Fibroblast of pulmonary artery (primary cell): ENCODE data around the gene USP5.
"Not testable (repeated sequence)": the region's sequence is repeated elsewhere in the genome, so short reads cannot be mapped to it uniquely, and the experiment has no call there.

Experiments used
- DNase-seq: peaks from one replicate; pipeline ENCODE4 v3.0.0-alpha.2; 2010; ENCODE audit warnings: low read depth
- H3K4me3 ChIP-seq: replicated peaks from 2 replicates; pipeline ENCODE4 v1.5.1; 2011; ENCODE audit warnings: low read depth, mild to moderate bottlenecking, control low read depth, low read length, moderate library complexity
- TF ChIP-seq, protein P1 (sequence below): IDR thresholded peaks from 2 replicates; pipeline ENCODE4 v1.5.1; 2011; ENCODE audit warnings: mild to moderate bottlenecking, control low read depth, low read length, inconsistent platforms; ENCODE audit errors: missing control alignments

USP5 gene

DNA sequence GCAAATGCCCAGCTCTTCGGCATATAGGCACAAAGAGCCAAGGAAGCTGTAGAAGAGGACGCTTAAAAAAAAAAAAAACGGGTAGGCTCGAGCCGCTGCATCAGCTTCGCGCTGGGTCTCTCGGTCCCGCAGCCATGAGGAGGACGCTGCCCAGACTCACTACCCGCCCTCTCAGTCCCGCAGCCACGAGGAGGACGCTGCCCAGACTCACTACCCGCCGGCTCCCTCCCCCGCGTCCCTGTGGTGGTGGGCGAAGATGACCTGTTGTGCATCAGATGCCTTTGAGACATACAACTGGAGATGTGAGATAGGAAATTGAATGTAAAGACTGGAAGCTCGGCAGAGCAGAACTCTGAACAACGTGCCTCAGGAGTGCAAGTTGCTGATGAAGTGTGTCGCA is 32.6 kb downstream of the USP5 start:
- DNase-seq = no peak
- no peak overlapping the region for H3K4me3 ChIP-seq
- TF ChIP-seq, protein P1, sequence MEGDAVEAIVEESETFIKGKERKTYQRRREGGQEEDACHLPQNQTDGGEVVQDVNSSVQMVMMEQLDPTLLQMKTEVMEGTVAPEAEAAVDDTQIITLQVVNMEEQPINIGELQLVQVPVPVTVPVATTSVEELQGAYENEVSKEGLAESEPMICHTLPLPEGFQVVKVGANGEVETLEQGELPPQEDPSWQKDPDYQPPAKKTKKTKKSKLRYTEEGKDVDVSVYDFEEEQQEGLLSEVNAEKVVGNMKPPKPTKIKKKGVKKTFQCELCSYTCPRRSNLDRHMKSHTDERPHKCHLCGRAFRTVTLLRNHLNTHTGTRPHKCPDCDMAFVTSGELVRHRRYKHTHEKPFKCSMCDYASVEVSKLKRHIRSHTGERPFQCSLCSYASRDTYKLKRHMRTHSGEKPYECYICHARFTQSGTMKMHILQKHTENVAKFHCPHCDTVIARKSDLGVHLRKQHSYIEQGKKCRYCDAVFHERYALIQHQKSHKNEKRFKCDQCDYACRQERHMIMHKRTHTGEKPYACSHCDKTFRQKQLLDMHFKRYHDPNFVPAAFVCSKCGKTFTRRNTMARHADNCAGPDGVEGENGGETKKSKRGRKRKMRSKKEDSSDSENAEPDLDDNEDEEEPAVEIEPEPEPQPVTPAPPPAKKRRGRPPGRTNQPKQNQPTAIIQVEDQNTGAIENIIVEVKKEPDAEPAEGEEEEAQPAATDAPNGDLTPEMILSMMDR = no peak

DNA sequence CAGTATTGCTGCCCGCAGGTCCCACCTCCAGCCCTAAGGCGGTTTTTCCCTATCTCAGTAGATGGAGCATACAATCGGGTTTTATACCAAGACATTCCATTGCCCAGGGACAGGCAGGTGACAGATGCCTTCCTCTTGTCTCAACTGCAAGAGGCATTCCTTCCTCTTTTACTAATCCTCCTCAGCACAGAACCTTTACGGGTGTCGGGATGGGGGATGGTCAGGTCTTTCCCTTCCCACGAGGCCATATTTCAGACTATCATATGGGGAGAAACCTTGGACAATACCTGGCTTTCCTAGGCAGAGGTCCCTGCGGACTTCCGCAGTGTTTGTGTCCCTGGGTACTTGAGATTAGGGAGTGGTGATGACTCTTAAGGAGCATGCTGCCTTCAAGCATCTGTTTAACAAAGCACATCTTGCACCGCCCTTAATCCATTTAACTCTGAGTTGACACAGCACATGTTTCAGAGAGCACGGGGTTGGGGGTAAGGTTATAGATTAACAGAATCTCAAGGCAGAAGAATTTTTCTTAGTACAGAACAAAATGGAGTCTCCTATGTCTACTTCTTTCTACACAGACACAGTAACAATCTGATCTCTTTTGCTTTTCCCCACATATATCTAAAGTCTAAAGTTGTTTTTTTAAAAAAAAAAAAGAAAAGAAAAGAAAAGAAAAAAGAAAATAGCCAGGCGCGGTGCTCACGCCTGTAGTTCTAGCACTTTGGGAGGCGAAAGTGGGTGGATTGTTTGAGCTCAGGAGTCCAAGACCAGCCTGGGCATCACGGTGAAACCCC is 34.5 kb downstream of the USP5 start:
- not testable (repeated sequence) for H3K4me3 ChIP-seq, DNase-seq

DNA sequence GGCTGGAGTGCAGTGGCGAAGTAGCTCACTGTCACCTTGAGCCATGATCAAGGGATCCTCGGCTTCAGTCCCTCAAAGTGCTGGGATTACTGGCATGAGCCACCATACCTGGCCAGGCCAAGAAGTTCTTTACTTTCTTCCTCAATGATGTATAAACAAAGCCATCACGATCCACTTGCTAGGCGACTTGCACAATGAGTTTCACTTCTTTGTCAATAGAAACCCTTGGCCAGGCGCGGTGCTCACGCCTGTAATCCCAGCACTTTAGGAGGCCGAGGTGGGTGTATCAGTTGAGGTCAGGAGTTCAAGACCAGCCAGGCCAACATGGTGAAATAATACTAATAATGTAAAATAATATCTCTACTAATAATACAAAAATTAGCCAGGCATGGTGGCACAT is 35.5 kb downstream of the USP5 start:
- H3K4me3 ChIP-seq = no peak overlapping the region
- TF ChIP-seq, protein P1 = no peak
- DNase-seq = no peak

DNA sequence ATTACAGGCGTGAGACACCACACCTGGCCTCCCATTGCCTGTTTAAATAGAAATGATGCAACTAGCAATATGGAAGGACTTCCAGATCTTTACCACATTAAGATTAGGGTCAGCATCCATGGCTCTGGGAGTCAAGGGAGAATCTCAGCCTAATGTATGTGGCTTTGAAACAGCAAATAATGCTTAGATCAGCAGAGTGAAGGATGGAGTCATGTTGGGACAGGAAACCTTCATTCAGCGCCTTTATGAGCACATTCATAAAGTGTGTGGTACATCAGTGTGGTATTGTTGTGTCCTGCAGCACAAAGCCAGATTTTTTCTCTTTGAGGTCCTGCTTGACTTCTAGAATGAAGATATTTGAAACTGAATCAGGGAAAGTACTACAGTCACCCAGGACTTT is 36.4 kb downstream of the USP5 start:
- DNase-seq = no peak
- TF ChIP-seq, protein P1 = no peak

DNA sequence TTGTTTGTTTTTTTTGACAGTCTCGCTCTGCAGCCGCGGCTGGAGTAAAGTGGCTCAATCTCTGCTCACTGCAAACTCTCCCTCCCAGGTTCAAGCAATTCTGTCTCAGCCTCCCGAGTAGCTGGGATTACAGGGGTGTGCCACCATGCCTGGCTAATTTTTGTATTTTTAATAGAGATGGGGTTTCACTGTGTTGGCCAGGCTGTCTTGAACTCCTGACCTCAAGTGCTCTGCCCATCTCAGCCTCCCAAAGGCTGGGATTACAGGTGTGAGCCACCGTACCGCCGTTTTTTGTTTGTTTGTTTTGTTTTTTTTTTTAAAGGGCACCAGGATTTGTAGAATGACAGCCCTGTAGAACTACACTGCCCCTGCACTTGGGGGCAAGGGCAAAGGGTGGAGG is 36.8 kb downstream of the USP5 start:
- not testable (repeated sequence) for H3K4me3 ChIP-seq, DNase-seq

More for the DNA sequence above, 36.4 kb downstream of the USP5 start:
- no peak overlapping the region for H3K4me3 ChIP-seq

DNA sequence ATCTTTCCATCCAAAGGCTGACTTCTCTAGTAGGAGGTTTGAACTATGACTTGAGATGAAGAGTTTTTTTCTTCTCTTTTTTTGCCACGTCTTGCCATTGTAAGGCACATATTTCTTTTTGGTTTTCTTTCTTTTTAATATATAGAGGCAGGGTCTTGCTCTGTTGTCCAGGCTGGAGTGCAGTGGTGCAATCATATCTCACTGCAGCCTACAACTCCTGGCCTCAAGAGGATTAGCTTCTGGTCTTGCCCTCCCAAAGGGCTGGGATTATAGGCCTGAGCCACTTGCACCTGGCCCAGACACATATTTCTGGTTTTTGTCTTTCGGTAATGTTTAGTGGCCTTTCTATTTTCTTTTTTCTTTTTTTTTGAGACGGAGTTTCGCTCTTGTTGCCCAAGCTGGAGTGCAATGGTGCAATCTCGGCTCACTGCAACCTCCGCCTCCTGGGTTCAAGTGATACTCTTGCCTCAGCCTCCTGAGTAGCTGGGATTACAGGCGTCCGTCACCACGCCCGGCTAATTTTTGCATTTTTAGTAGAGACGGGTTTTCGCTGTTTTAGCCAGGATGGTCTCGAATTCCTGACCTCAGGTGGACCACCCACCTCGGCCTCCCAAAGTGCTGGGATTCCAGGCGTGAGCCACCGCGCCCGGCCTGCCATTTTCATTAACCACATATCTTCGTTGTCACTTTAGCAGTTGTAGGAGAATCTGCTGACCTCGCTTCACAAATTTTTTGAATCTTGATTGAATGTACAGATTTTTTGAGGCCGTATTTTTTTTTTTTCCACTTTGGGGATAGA is 38.0 kb downstream of the USP5 start:
- H3K4me3 ChIP-seq, DNase-seq: not testable (repeated sequence)

DNA sequence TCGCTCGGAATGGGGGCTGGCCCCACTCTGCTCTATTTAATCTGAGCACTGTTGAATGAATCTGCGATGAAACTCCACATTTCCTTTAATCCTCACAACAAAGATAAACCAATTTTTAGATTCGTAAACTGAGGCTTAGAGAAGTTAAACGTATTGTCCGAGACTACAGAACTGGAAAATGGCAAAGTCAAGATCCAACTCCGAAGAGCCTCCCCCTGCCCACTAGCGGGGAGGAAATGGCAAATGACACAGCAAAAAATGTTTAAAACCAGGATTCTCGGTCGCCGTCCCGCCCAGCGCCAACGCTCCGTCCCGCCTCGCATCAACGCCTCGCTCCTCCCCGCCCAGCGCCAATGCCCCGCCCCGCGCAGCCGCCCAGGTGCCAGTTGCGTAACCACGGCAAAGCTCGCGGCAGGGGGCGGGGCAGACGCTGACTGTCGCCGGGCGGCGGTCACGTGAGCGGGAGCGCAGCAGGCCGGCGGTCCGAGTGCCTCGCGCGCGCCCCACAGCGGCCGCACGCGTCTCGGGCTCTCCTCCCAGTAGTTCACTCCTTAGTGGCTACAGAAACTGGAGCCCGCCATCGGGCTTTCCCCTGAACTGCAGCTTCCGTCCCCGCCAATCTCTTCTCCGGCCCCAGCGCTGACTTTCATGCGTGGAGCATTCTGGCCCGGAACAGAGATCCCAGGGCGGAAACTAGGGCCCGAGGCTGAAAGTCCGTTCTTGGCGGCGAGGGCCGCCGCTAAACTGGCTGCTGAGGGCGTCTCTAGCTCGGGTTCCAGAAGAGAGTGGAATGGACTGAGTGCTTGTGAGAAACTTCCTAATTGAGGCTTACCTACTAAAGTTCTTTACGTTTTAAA is 39.1 kb downstream of the USP5 start:
- DNase-seq = peak; percentile 97
- H3K4me3 ChIP-seq = peak overlapping the region; percentile 50
- TF ChIP-seq, protein P1 = peak; percentile 43

DNA sequence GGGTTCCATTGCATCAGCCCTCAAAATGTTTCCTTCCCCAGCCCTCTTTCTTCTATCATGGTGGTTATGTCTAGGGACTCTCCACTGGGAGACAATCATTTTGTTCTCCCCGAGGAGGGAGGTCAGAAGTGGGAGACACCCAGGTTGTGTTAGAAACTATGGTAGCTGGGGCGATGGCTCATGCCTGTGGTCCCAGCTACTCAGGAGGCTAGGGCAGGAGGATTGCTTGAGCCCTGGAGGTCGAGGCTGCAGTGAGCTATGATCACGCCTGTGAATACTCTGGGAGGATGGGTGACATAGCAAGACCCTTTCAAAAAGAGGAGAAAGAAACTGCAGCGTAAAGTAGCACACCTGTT is 39.7 kb downstream of the USP5 start:
- H3K4me3 ChIP-seq = peak overlapping the region; percentile 50
- DNase-seq = no peak
- TF ChIP-seq, protein P1 = no peak

DNA sequence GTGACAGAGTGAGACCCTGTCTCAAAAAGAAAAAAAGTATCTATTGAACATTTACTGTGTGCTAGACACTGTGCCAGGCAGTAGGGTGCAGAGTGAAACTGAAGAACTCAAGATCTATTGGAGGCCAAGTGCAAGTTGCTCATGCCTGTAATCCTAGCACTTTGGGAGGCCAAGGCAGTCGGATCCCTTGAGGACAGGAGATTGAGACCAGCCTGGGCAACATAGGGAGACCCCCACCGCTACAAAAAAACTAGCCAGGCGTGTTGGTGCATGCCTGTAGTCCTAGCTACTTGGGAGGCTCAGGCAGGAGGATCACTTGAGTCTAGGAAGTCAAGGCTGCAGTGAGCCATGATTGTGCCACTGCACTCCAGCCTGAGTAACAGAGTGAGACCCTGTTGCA is 40.7 kb downstream of the USP5 start:
- not testable (repeated sequence) for DNase-seq, H3K4me3 ChIP-seq
